GM18511 (cell line): ENCODE results near the gene CACNB2.

ENCODE experiments used
- ATAC-seq: cut with Tn5 transposase; IDR thresholded peaks from one replicate; pipeline ENCODE4 v1.9.1; 2021; ENCODE audit warnings: mild to moderate bottlenecking, moderate library complexity; ENCODE audit not compliant: unreplicated experiment

CACNB2 gene

GRCh38 chr10:18278181-18278580 lies 138.0 kb downstream of the CACNB2 start:
- ATAC-seq, result no peak

- no peak for ATAC-seq
These were observed 138.9 kb downstream of the CACNB2 start for GRCh38 chr10:18279173-18279572.

- no peak for ATAC-seq
These were observed 141.9 kb downstream of the CACNB2 start for GRCh38 chr10:18282094-18282493.

GRCh38 chr10:18290651-18291313 lies 150.6 kb downstream of the CACNB2 start:
- no peak for ATAC-seq

GRCh38 chr10:18293536-18294510 lies 153.6 kb downstream of the CACNB2 start:
- ATAC-seq, result peak; percentile 48

GRCh38 chr10:18294633-18295032 lies 154.4 kb downstream of the CACNB2 start:
- no peak for ATAC-seq

GRCh38 chr10:18297659-18298058 lies 157.4 kb downstream of the CACNB2 start:
- no peak for ATAC-seq

GRCh38 chr10:18298256-18298655 lies 158.0 kb downstream of the CACNB2 start:
- ATAC-seq, result no peak

- ATAC-seq, result no peak
These were observed 163.9 kb downstream of the CACNB2 start for GRCh38 chr10:18303851-18304801.

- ATAC-seq, result no peak
These were observed 165.8 kb downstream of the CACNB2 start for GRCh38 chr10:18306031-18306430.

- no peak for ATAC-seq
These were observed 168.4 kb downstream of the CACNB2 start for GRCh38 chr10:18308600-18308999.

- ATAC-seq, result no peak
These were observed 170.5 kb downstream of the CACNB2 start for GRCh38 chr10:18310761-18311160.

GRCh38 chr10:18312374-18313139 lies 172.3 kb downstream of the CACNB2 start:
- ATAC-seq, result peak; percentile 96

- ATAC-seq, result no peak
These were observed 172.9 kb downstream of the CACNB2 start for GRCh38 chr10:18313140-18313530.

- no peak for ATAC-seq
These were observed 173.4 kb downstream of the CACNB2 start for GRCh38 chr10:18313626-18314025.

- no peak for ATAC-seq
These were observed 179.4 kb downstream of the CACNB2 start for GRCh38 chr10:18319628-18320027.

- no peak for ATAC-seq
These were observed 181.1 kb downstream of the CACNB2 start for GRCh38 chr10:18321371-18321770.

- ATAC-seq, result no peak
These were observed 183.7 kb downstream of the CACNB2 start for GRCh38 chr10:18323916-18324315.

- ATAC-seq, result no peak
These were observed 185.2 kb downstream of the CACNB2 start for GRCh38 chr10:18325410-18325809.

- ATAC-seq, result no peak
These were observed 185.8 kb downstream of the CACNB2 start for GRCh38 chr10:18325889-18326531.
